NCI-H2107 (cell line): ENCODE data around the gene HLA-F.

Experiments
- DNase-seq: peaks from one replicate; lab custom pipeline; 2025; lab: John Stamatoyannopoulos, UW

Gene HLA-F

DNA sequence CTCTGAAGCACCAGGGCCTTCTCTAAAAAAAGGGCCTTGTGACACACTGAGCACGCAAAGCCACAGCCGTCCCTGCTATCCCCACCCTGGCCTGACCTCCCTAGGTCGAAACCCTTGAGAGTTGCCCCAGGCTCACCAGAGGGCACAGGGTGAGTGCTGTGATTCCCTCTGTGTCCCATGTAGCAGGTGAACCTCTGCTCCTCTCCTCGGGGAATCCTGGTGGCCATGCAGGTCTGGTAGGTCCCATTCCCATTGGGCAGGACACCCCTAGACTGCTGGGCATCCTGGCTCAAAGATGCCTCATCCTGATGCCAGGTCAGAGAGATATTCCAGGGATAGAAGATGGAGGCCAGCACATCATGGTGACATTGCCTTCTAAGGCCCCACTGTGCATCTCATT is 20.9 kb downstream of the HLA-F start:
- DNase-seq: no peak

DNA sequence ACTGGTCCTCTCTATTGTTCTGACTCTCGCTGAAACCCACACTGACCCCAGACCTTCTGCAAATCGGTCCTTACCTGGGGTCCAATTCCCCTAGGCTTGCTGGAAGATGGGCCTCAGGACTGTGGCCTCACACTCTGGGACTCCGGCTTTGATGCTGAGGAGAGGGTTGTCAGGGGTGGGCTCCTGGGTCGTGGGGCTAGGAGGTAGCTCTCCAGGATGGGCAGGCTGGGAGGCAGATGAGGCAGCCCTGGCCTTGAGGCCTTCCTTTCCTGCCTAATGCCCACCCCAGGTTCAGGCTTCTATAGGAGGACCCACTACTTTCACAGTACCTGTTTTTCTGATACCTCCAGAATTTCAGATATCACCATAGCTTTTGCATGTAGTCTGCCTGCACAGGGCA is 21.4 kb downstream of the HLA-F start:
- no peak for DNase-seq

DNA sequence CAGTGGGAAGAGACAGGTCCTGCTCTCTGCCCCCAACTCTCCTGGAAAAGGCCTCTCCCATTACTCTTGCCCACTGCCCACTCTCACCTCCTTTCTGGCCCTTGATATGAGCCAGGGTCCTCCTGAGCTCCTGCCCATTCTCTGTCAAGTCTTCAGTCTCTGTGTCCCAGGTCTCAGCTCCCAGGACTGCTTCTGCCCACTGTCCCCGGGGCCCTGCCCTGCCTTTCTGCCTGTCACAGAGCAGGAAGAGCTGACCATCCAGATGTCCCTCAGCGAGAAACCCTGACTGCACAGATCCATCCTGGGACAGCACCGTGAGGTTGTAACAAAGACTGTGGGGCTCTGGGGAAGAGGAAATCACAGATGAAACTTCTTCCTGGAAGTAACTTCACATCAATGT is 22.2 kb downstream of the HLA-F start:
- DNase-seq: no peak

DNA sequence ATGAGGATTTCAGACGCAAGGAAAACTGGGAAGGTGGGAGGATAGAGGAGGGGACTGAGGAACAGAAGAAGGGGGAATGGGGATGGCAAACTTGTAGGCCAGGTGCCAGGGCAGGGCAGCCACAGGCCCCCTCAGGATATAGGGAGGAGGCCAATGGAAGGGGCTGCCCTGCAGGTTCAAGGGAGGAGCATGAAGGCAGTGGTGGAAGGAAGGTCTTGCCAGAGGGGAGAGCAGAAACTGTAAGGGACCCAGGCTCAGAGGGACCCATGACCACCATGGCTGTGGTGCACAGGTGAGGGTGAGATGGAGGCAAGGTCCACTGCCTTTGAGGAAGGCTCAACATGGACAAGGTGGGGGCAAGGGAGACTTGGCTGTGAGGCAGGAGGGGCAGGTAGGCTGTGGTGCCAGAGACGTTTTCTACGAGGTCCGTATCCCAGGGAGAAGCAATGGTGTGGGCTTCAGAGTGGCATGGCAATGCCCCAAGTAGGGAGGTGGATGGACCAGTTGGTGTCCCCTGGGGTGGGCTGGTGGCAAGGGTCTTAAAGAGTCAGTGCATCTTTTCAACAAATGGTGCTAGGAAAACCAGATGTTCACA is 22.7 kb downstream of the HLA-F start:
- DNase-seq: no peak

DNA sequence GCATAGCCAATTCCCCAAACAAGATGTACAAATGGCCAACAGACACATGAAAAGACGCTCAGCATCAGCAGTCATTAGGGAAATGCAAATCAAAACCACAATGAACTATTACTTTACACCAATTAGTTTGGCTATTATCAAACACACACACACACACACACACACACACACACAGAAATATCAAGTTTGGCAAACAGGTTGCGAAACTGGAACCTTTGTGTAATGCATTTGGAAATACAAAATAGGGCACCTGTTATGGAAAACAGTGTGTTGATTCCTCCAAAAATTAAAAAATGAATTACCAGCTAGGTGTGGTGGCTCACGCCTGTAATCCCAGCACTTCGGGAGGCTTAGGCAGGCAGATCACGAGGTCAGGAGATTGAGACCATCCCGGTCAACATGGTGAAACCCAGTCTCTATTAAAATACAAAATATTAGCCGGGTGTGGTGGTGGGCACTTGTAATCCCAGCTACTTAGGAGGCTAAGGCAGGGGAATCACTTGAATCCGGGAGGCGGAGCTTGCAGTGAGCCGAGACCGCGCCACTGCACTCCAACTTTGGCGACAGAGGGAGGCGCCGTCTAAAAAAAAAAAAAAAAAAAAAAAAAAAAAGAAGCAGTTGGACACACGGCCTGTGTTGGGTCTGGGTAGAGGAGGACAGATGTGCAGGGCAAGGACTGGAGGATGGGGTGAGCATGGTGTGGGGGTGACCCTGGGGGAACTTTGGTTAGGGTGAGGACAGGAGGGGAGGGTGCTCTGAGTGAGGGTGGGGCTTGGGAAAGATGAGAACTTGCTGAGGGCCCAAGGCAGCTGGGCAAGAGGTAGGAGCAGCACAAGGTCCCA is 23.8 kb downstream of the HLA-F start:
- DNase-seq: no peak

DNA sequence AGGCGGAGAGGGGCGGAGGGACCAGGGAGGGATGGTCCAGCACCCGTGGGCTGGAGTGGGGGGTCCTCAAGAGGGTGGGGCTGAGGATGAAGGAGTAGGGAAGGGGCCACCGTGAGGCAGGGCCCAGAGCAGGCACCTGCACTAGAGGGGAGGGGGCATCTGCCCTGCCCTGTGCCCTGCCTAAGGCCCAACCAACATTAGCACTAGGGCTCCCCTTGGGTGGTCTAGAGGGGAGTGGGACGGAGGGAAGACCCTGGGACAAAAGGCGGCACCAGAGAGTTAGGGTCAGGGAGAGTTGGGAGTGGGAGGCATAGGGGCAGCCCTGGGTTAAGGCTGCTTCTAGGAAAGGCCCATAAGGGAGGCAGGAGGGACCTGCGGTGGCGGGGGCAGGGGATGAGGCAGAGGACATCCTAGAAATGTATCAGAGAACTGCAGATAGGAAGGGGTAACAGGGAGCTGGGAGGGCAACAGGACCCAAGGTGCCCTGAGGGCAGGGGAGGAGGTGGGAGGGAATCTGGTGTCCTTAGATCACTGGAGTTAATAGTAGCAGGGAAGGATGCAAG is 24.5 kb downstream of the HLA-F start:
- no peak for DNase-seq

DNA sequence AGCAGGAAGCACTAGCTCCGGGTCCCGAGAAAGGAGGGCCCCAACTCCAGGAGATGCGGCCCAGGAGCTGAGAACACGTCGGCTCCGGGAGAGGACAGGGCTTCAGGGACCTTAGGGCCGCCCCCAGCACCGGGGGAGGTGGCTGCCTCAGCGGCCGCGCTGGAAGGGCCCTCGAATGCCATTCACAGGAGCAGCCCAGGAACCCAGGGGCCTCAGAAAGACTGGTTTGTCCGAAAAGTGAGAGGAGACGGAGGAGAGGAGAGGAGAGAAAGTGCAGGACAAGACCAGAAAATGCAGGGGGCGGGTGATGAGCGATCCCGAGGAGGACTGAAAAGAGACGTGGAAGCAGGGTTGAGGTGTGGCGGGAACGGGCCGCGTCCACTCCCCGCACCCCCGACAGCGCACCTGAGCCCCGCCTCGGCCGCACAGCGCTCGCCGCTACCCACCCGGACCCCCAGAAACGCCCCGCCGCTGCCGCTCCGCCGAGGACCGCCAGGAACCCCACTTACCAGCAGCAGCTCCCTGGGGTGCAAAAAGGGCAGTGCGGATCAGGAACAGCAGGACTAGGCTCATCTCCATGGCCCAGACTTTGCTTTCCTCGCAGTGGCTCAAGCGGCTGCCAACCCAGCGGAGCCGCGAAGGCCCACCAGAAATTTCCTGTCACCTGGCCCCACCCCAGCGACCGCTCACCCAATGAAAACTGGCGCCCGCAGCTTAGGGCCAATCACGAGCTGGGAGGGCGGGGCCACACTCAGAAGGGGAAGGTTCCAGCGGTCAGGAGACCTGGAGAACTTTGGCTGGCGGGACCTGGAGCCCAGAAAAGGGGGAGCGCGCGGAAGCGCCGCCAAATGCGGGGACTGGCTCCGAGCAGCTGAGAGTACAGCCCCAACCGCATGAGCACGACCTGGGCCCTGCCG is 25.4 kb downstream of the HLA-F start:
- no peak for DNase-seq

DNA sequence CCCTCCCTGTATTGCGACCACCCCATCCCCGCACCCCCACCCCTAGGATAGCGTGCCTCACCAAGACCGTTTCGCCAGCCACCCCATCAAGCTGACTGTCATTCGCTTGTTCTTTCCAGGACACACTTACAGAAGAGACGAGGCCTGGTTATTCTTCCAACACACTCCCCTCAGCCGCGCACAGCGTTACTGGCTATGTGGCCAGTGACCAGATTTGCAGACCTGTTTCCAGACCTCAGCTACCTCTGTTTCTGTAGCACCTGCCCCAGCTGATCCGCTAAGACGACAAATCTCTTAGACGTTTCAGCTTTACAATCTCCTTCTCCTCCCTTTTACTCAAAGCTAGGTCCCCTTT is 26.1 kb downstream of the HLA-F start:
- DNase-seq: no peak

DNA sequence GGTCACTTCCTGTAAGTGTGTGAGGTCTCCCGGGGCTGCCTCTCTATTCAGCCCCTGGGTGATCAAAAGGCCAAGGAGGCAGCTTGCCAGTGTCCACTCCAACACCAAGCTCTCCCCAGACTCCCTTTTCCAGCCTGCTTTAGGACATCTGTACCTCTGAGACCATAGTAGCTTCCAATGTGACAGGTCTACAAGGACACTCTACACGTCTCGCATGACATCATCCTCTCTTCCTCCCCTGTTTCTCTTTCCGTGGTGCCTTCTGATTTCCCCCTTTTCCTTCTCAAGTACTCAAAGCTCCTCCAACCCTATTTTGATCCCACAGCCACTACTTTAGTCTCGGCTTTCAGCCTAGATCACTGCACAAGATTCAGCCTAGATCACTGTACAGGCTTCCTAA is 26.4 kb downstream of the HLA-F start:
- DNase-seq: no peak

DNA sequence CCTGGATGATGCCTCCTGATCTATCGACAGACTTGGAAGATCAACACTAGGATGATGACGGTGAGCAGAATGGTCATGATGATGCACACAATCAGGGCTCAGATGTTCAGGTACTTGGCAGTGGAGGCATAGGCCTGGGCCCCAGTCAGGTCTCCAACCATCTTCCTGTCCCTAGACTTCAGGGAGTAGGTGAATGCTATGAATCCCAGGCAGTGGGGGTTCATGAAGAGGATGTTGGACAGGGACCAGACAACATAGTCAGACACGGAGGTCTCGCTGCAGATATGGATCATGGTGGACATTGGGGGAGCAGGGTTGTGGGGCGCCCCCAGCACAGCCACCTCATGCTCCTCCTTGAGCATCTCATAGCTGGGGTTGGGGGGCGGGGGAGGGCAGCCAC is 27.5 kb downstream of the HLA-F start:
- no peak for DNase-seq

DNA sequence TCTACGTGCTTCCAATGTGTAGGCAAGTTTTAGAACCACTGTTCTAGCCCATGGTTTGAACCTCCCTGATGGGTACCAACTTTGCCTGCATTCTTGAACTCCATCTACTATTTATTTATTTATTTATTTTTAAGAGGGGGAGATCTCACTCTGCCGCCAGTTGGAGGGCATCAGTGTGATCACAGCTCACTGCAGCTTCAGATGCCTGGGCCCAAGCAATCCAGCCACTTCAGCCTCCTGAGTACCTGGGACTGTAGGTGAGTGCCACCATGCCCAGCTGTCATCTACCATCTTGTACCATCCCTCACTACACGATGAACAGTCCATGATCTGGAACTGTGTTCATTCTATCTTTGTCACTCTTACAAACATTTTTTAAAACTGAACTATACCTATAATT is 28.2 kb downstream of the HLA-F start:
- DNase-seq: no peak

DNA sequence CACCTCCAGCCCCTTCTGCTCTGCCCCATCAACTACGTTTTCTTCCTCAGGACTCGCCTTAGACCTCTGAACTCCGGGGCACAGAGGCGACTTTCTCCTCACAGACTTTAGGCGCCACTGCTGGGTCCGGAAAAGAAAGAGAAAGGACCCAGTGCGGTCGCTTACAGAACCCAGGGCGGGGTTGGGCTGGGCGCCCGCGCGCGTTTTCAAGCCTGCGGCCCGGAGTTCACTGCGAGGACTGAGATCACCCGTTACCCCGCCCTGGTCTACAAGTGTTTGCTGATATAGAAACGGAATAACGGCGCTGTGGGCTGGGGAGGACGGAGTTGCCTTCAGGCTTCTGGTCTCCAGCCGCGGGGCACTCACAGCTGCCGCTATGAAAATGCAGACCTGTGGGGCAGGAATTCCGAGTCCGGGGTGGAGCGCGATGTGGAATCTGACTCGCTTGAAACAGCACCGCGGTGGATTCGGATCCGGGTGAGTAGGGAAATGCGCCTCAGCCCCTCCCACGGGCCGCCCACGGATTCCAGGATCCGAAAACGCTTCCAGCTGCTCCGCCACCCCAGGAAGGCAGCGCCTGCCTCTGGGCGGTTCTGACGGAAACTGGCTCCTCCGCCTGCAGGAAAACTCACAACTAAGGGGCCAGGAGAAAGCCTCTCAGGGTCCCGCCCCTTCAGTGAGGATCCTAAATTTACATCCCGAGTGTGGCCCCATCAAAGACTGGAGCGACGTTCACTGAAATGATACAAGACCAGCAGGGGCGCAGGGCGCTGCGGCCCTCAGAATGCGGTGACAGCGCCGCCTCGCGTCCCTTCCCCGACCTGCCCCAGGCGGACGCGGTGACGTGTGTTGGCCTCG is 29.4 kb downstream of the HLA-F start:
- DNase-seq: no peak

DNA sequence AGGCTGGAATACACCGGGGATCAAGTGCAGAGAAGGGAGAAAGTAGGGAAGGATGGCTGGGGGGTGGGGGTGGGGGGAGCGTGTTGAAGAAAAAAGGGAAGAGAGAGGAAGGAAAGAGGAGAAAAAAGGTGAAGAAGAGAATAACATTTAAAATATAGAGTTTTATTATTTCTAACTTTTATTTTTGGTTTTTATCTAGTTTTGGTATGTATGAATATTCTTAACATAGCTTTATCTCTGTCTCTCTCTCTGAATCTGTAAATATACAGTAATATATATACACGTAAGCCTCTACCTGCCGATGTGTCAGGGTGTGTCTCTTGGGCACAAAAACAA is 30.0 kb downstream of the HLA-F start:
- DNase-seq: no peak

DNA sequence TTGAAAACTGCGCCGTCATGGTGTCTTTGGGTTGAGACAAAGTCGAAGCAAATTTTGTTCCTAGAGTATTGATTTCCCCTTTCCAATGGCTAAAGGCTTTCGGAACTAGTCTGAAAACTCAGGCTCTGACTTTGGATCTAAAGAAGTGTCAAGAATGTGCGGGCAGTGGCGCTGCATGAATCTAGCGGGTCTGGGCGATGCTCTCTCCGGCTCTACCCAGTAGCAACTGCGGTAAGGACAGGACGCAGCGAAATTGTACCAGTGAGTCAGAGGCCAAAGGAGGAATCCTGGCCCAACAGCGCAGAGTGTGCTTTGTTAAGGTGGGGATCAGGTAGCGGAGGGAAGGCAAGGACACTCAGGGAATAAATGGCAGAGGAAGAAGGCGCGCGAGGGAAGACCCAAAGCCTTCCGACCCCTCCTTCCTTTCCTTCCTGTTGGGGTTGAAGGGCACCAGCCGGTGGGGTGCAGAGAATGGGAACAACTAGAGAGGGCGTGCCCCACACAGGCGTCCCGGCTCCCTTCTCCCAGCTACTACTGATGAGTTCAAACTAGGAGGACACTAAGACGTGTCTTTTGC is 32.1 kb downstream of the HLA-F start:
- DNase-seq: no peak

DNA sequence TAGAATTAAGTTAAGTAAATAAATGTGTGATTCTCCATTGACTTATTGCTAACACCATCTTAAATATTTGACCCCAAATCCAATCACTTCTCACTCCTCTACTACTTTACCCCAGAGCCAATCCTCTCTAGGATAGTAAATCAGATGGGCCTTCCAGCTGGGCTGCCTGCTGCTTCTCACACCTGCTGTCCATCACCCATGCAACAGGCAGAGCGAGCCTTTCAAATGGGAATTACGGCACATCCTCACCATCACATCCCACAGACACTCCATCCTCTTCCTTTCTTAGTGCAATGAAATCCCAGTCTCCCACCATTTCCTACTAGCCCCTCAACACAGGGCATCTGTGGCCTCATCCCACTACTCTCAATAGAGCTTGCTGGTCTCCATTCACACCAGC is 34.0 kb downstream of the HLA-F start:
- DNase-seq: no peak

DNA sequence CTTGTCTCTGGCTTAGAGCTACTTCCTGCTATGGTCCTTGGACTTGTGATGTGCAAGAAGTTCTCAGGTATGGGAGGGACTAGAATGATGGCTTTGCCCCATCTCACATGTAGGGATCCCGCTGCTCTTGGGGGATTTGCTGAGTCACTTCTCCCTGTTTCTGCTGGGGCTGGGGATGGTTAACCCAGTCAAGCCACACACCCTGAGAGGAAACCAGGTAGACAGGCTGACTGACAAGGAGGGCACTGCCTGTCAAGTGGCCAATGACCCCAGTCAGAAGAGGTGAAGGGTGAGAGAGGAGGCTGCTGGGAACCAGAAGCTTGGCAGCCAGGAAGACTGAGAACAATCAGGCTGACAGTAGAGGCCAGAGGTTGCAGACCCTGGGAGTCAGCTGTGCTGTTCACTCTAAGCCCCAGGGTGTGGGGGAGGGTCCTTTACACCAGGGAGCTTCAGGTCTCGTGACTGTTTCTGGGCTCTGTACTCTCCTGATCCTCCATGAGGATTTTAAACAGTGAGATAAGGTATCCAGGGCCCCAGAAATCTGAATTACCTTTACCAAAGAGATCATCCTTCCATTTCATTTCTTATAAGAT is 34.6 kb downstream of the HLA-F start:
- DNase-seq: no peak

DNA sequence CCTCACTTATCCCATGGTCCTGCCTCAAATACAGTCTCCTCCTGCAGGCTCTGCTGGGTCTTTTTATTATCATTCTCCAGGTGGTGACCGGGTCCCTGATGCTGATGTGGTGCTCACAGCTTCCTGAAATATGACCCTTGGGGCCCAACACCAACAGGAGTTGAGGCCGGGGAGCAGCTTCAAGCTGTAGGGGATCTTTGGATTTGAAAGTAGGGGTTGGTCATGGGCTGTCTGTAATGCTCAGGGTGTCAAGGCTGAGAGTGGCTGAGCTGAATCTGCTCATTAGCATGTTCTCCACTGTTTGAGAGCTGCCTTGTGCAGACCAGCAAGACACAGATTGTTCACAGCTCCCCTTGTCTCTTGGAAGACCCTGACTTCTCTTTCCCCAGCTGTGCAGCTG is 35.5 kb downstream of the HLA-F start:
- no peak for DNase-seq

DNA sequence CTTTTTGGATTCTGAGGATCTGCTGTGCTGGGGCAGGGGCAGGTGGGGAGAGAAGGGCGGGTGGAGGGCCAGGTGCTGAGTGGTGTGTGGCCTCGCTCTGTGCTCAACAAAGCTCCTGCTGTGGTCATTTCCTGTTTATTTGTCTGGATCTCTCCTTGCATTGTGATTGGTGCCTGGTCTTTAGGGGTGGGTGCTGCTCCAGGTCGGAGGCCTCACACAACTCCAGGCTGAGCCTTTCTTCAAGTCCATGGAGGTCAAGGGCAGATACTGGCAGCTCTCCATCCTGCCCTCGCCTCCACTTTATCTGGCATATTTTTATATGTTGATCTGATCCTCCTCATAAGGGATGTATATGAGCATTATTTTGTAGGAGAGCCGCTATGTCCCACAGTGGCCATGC is 36.2 kb downstream of the HLA-F start:
- no peak for DNase-seq

DNA sequence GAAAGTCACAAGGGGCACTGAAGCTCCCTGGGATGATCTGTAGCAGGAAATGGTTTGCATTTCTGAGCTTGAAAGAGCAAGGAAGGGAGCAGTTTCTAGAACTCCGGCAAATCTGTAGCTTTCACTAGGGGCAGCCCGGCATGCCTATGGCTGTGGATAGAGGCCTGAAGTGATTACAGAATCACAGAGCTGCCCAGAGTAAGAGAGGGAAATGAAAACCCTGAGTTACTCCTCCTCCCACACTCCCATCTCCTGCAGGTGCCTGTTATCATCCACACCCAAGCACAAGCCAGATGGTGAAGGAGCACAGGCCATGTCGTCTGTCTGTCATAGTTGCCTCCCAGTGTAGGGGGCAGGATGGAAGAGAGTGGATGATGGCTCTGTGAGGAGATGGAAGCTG is 37.1 kb downstream of the HLA-F start:
- no peak for DNase-seq

DNA sequence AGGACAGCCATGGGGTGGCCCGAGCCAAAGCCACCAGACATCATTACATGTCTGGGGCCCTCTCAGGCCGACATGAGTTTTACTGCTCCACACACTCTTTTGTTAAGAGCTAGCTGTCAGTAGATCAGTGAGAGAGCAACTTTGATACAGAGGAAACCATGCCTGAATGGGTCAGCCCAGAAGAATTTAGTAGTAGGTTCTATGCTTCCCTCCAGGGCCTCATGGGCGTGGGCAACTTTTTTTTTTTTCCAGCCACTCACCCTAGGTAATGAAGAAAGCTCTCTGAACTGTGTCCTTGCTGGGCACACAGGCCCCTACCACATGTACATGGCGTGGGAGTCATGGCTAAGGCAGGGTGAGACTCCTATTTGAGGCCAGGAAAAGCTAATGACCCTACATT is 38.8 kb downstream of the HLA-F start:
- DNase-seq: no peak

DNA sequence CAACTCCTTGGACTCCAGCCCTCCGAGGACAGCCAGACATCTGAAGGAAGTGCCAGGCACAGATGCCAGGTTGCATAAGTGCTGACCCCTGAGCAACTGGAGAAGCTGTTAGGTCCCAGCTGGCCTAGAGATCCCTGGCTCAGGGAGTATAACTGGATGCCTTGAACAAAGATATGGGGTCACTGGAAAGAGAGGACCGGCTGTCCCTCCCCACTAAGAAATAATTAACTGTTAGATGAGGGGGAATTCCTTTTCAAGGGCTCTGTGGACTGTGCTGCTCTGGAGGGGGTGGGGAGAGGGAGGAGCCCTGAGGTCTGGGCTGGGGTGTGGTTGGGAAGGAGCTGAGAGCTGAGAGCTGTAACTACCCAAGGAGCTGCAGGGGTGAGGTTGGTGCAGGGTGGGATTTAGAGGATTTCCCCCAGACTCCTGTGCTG is 39.6 kb downstream of the HLA-F start:
- no peak for DNase-seq
